Measurements from ENCODE around the gene EXOSC7.
"Not testable (repeated sequence)": the region's sequence is repeated elsewhere in the genome, so short reads cannot be mapped to it uniquely, and the experiment has no call there.

The EXOSC7 gene

GRCh38 chr3:45026038-45026437 is 50.0 kb downstream of the EXOSC7 start, which contains the start of gene CLEC3B:
CLEC3B (plus strand) TSS chr3:45026303; CDS start chr3:45026363, 60 bp downstream.
- no peak for DNase-seq

- no peak for DNase-seq
Measured at GRCh38 chr3:45026957-45027356, 50.9 kb downstream of the EXOSC7 start.

- no peak for DNase-seq
Measured at GRCh38 chr3:45027441-45027840, 51.4 kb downstream of the EXOSC7 start.

GRCh38 chr3:45029216-45029615 is 53.2 kb downstream of the EXOSC7 start:
- DNase-seq = no peak

GRCh38 chr3:45029661-45030060 is 53.6 kb downstream of the EXOSC7 start:
- DNase-seq = no peak

GRCh38 chr3:45031531-45031930 is 55.5 kb downstream of the EXOSC7 start:
- DNase-seq = no peak

- DNase-seq = no peak
Measured at GRCh38 chr3:45032113-45032512, 56.1 kb downstream of the EXOSC7 start.

GRCh38 chr3:45033791-45034190 is 57.7 kb downstream of the EXOSC7 start:
- no peak for DNase-seq

- DNase-seq = no peak
Measured at GRCh38 chr3:45034612-45035252, 58.7 kb downstream of the EXOSC7 start.

GRCh38 chr3:45035441-45036301 is 59.6 kb downstream of the EXOSC7 start:
- DNase-seq = no peak

- peak; percentile 88 for DNase-seq
Measured at GRCh38 chr3:45037720-45038455, 61.8 kb downstream of the EXOSC7 start.

- DNase-seq = no peak
Measured at GRCh38 chr3:45041666-45042065, 65.6 kb downstream of the EXOSC7 start.

GRCh38 chr3:45042162-45042561 is 66.1 kb downstream of the EXOSC7 start:
- DNase-seq = no peak

GRCh38 chr3:45043728-45044299 is 67.8 kb downstream of the EXOSC7 start:
- no peak for DNase-seq

- no peak for DNase-seq
Measured at GRCh38 chr3:45048244-45048643, 72.2 kb downstream of the EXOSC7 start.

- DNase-seq = no peak
Measured at GRCh38 chr3:45049807-45050206, 73.8 kb downstream of the EXOSC7 start.

GRCh38 chr3:45051685-45052084 is 75.6 kb downstream of the EXOSC7 start:
- DNase-seq = no peak

- not testable (repeated sequence) for DNase-seq
Measured at GRCh38 chr3:45053805-45054195, 77.8 kb downstream of the EXOSC7 start.

- no peak for DNase-seq
Measured at GRCh38 chr3:45054196-45054857, 78.3 kb downstream of the EXOSC7 start.

- no peak for DNase-seq
Measured at GRCh38 chr3:45055032-45055410, 79.0 kb downstream of the EXOSC7 start.

- no peak for DNase-seq
Measured at GRCh38 chr3:45055411-45056143, 79.5 kb downstream of the EXOSC7 start.

Measured in 8988T (cell line).